ENCODE measurements around the gene NES.
A peak's percentile ranks its signal among the peaks of the same experiment; 100 is the strongest.
"Not testable (repeated sequence)": the region's sequence is repeated elsewhere in the genome, so short reads cannot be mapped to it uniquely, and the experiment has no call there.

The NES gene

GRCh38 chr1:156644640-156645039 is 32.6 kb downstream of the NES start:
- no peak for DNase-seq (ENCODE audit: low read depth, low spot score)

- DNase-seq (ENCODE audit: low read depth, low spot score): no peak
These were observed 33.1 kb downstream of the NES start for GRCh38 chr1:156644146-156644545.

- no peak for DNase-seq (ENCODE audit: low read depth, low spot score)
These were observed 33.5 kb downstream of the NES start for GRCh38 chr1:156643778-156644092.

- no peak for DNase-seq (ENCODE audit: low read depth, low spot score)
These were observed 34.0 kb downstream of the NES start for GRCh38 chr1:156643049-156643777.

- DNase-seq (ENCODE audit: low read depth, low spot score): peak; percentile 47
These were observed 34.8 kb downstream of the NES start for GRCh38 chr1:156642265-156643048.

- peak; percentile 44 for DNase-seq (ENCODE audit: low read depth, low spot score)
These were observed 35.4 kb downstream of the NES start, which contains the start of gene BCAN for GRCh38 chr1:156641761-156642264. Gene BCAN (plus strand): TSS chr1:156642117. CDS start chr1:156646055, 3,938 bp downstream.

GRCh38 chr1:156640842-156641706 is 36.1 kb downstream of the NES start:
- no peak for DNase-seq (ENCODE audit: low read depth, low spot score)

GRCh38 chr1:156639601-156640101 is 37.6 kb downstream of the NES start:
- peak; percentile 79 for DNase-seq (ENCODE audit: low read depth, low spot score)

GRCh38 chr1:156638189-156638985 is 38.8 kb downstream of the NES start:
- DNase-seq (ENCODE audit: low read depth, low spot score): no peak

GRCh38 chr1:156632355-156632754 is 44.9 kb downstream of the NES start:
- no peak for DNase-seq (ENCODE audit: low read depth, low spot score)

- DNase-seq (ENCODE audit: low read depth, low spot score): not testable (repeated sequence)
These were observed 46.1 kb downstream of the NES start for GRCh38 chr1:156631152-156631551.

- no peak for DNase-seq (ENCODE audit: low read depth, low spot score)
These were observed 47.3 kb downstream of the NES start for GRCh38 chr1:156629823-156630449.

GRCh38 chr1:156627313-156627880 is 49.8 kb downstream of the NES start:
- DNase-seq (ENCODE audit: low read depth, low spot score): peak; percentile 52

GRCh38 chr1:156626079-156626438 is 51.1 kb downstream of the NES start:
- no peak for DNase-seq (ENCODE audit: low read depth, low spot score)

- peak; percentile 67 for DNase-seq (ENCODE audit: low read depth, low spot score)
These were observed 51.6 kb downstream of the NES start for GRCh38 chr1:156625436-156626078.

GRCh38 chr1:156624814-156625435 is 52.3 kb downstream of the NES start:
- DNase-seq (ENCODE audit: low read depth, low spot score): peak; percentile 23

- DNase-seq (ENCODE audit: low read depth, low spot score): peak; percentile 89
These were observed 53.0 kb downstream of the NES start for GRCh38 chr1:156623946-156624813.
